Thyroid gland (tissue), 4 donors: Measurements from ENCODE around the gene HTRA3.

Source experiments
- POLR2A ChIP-seq, 2 donors: fragments of 450-650 bp; IDR thresholded peaks; one replicate each; pipeline ENCODE4 v1.6.1; 2017; ENCODE audit warnings: antibody characterized with exemption in 2 of 2, mild to moderate bottlenecking in 2 of 2, moderate library complexity in 1 of 2
- TF ChIP-seq, protein P1 (sequence below), 6 experiments: fragments of 200-600 bp in 3 of 6; fragments of 450-650 bp in 3 of 6; sonication (generic) in 3 of 6; IDR thresholded peaks; one replicate each; pipeline ENCODE4 v1.5.1; 2016 to 2019; ENCODE audit warnings: antibody characterized with exemption in 6 of 6, mild to moderate bottlenecking in 2 of 6, inconsistent platforms in 1 of 6, moderate library complexity in 1 of 6

DNA sequence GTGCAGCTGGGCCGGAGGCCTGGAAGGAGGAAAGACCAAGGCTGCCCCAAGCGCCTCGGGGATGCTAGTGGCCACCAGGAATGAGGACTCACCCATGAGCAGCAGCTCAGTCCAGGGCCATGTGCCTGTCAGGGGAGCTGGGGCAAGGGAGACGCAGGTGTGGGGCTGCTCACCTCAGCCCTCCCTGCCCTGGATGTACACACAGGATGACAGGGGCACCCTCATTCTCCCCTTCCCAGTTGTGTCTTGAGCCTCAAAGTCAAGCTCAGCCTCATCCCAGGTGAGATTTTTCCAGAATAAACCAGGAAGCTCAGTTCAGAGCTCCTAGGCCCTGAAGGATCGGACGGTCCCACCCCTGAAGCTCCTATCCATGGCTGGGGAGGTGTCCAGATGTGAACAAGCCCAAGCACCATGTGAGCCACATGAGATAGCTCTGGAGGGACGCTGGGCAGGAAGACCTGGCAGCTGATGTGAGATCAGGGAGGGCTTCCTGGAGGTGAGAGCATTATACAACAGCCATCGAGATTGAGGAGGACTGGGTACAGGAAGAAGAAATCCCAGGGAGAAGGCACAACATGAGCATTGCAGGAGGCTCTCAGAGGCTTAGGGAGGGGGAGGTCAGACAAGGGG is 23.0 kb downstream of the HTRA3 start:
- TF ChIP-seq, protein P1, sequence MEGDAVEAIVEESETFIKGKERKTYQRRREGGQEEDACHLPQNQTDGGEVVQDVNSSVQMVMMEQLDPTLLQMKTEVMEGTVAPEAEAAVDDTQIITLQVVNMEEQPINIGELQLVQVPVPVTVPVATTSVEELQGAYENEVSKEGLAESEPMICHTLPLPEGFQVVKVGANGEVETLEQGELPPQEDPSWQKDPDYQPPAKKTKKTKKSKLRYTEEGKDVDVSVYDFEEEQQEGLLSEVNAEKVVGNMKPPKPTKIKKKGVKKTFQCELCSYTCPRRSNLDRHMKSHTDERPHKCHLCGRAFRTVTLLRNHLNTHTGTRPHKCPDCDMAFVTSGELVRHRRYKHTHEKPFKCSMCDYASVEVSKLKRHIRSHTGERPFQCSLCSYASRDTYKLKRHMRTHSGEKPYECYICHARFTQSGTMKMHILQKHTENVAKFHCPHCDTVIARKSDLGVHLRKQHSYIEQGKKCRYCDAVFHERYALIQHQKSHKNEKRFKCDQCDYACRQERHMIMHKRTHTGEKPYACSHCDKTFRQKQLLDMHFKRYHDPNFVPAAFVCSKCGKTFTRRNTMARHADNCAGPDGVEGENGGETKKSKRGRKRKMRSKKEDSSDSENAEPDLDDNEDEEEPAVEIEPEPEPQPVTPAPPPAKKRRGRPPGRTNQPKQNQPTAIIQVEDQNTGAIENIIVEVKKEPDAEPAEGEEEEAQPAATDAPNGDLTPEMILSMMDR (IDR thresholded peaks at IDR 0.05), result no peak
- TF ChIP-seq POLR2A (IDR thresholded peaks at IDR 0.05), result no peak
